K562 (cell line): ENCODE results near the gene SAMD4A. TPM values are rescaled to one million over a fixed set of nuclear protein-coding genes. Genes with fewer than 3 reads are reported as not detected.

Source experiments
- ATAC-seq: fragments of 200-7000 bp; cut with Tn5 transposase; 3 replicates; pipeline ENCODE4 v1.9.1; 2020; ENCODE audit warnings: moderate library complexity
- BruUV-seq: library from RNA; stranded (reverse); fragments of 400-500 nt; replicated peaks from 2 replicates; lab custom pipeline; 2021; lab: Mats Ljungman, UMichigan
- CTCF ChIA-PET: fragments of 300-600 bp; formaldehyde crosslinking; extraction: SDS; loops from one replicate; lab custom pipeline; 2021; ENCODE audit warnings: low intra/inter-chr PET ratio; lab: Yijun Ruan, JAX
- POLR2A ChIA-PET: fragments of 300-600, 350-650 bp; sonication (Branson Sonifier 250); formaldehyde crosslinking; extraction: SDS; loops from one replicate; lab custom pipeline; 2021; ENCODE audit warnings: antibody characterized with exemption, inconsistent platforms; lab: Yijun Ruan, JAX
- DNase-seq, 4 experiments: peaks; one replicate each; pipeline versions ENCODE4 v3.0.0 to v3.0.0-alpha.2; 2011 to 2018; ENCODE audit warnings: low spot score in 3 of 4, mixed read lengths in 3 of 4; ENCODE audit errors: extremely low read depth in 1 of 4
- FAIRE-seq: peaks from 2 replicates; lab custom pipeline; 2011; peaks lifted over from hg19 to GRCh38; lab: Jason Lieb, UNC
- H2AFZ ChIP-seq: 2 replicates; pipeline ENCODE4 v1.6.0; 2011; ENCODE audit warnings: low read depth, low read length, control low read depth, inconsistent platforms
- H3K27ac ChIP-seq: fragments of 200-600 bp; 3 replicates; pipeline ENCODE4 v1.8.0; 2011; ENCODE audit warnings: low read depth, mild to moderate bottlenecking, control low read depth, inconsistent platforms, low read length, moderate library complexity, mixed read lengths; ENCODE audit errors: extremely low read depth
- H3K27me3 ChIP-seq, 2 experiments: fragments of 300-600 bp in 1 of 2; 2 replicates in 1 of 2; 3 replicates in 1 of 2; pipeline versions ENCODE4 v1.6.0 to v1.8.0; 2011; ENCODE audit warnings: inconsistent platforms in 2 of 2, low read length in 2 of 2, mild to moderate bottlenecking in 1 of 2, mixed read lengths in 1 of 2, moderate library complexity in 1 of 2; ENCODE audit not compliant: control insufficient read depth in 2 of 2, insufficient read depth in 2 of 2
- H3K36me3 ChIP-seq: fragments of 300-600 bp; 3 replicates; pipeline ENCODE4 v1.8.0; 2011; ENCODE audit warnings: mild to moderate bottlenecking, low read length, inconsistent platforms; ENCODE audit not compliant: control insufficient read depth, insufficient read depth
- H3K4me1 ChIP-seq, 2 experiments: fragments of 200-600 bp in 1 of 2; replicated peaks in 1 of 2; 2 replicates in 1 of 2; 3 replicates in 1 of 2; pipeline versions ENCODE4 v1.5.1 to v1.8.0; 2011; ENCODE audit warnings: inconsistent platforms in 2 of 2, low read length in 2 of 2, mild to moderate bottlenecking in 1 of 2, mixed read lengths in 1 of 2, moderate library complexity in 1 of 2; ENCODE audit not compliant: control insufficient read depth in 2 of 2, insufficient read depth in 2 of 2
- H3K4me2 ChIP-seq: 2 replicates; pipeline ENCODE4 v1.6.1; 2011; ENCODE audit warnings: low read length, control low read depth, inconsistent platforms, mixed read lengths; ENCODE audit not compliant: insufficient read depth
- H3K4me3 ChIP-seq: fragments of 200-600 bp; sonication (generic), shearing (Covaris generic); 2 replicates; pipeline ENCODE4 v1.5.1; 2016; ENCODE audit warnings: control low read depth, inconsistent platforms
- H3K79me2 ChIP-seq: fragments of 200-600 bp; 3 replicates; pipeline ENCODE4 v1.8.0; 2011; ENCODE audit warnings: low read length, inconsistent platforms; ENCODE audit not compliant: control insufficient read depth, insufficient read depth
- H3K9ac ChIP-seq, 2 experiments: 2 replicates each; pipeline versions ENCODE4 v1.6.0 to v1.6.1; 2011; ENCODE audit warnings: low read depth in 2 of 2, low read length in 2 of 2, control low read depth in 1 of 2, inconsistent platforms in 1 of 2, mild to moderate bottlenecking in 1 of 2, mixed read lengths in 1 of 2; ENCODE audit not compliant: insufficient read depth in 1 of 2
- H3K9me1 ChIP-seq: one replicate; pipeline ENCODE4 v1.6.0; 2011; ENCODE audit warnings: inconsistent platforms, mild to moderate bottlenecking, low read length, moderate library complexity; ENCODE audit not compliant: control insufficient read depth, insufficient read depth
- H3K9me3 ChIP-seq: replicated peaks from 2 replicates; pipeline ENCODE4 v1.5.1; 2011; ENCODE audit warnings: low read depth, low read length, inconsistent platforms; ENCODE audit not compliant: control insufficient read depth, insufficient read depth
- H4K20me1 ChIP-seq: replicated peaks from 2 replicates; pipeline ENCODE4 v1.6.1; 2011; ENCODE audit warnings: low read length, inconsistent platforms, mixed read lengths; ENCODE audit not compliant: control insufficient read depth, insufficient read depth
- ETV1 ChIP-seq: fragments of 450-650 bp; conservative IDR thresholded peaks from 2 replicates; pipeline ENCODE4 v1.6.1; 2016; ENCODE audit warnings: missing genetic modification characterization, control low read depth, low read depth, missing compliant biosample characterization
- HOMEZ ChIP-seq: fragments of 250-450 bp; sonication (Bioruptor Pico); IDR thresholded peaks from 2 replicates; pipeline ENCODE4 v1.4.0; 2020; ENCODE audit warnings: mild to moderate bottlenecking, moderate library complexity
- JUN ChIP-seq, 2 experiments: sonication (generic) in 1 of 2; formaldehyde crosslinking in 1 of 2; IDR thresholded peaks; 2 replicates each; pipeline versions ENCODE4 v1.6.1 to v1.8.0; 2012 to 2022; ENCODE audit warnings: borderline replicate concordance in 2 of 2, mild to moderate bottlenecking in 2 of 2, improper control_type of control experiment in 1 of 2, low read depth in 1 of 2, low read length in 1 of 2, missing genetic modification reagents in 1 of 2
- KAT8 ChIP-seq: fragments of 450-650 bp; IDR thresholded peaks from 2 replicates; pipeline ENCODE4 v1.6.1; 2016; ENCODE audit warnings: low read depth, mild to moderate bottlenecking
- LCOR ChIP-seq: sonication (generic); formaldehyde crosslinking; IDR thresholded peaks from 2 replicates; pipeline ENCODE4 v1.8.0; 2022; ENCODE audit warnings: mild to moderate bottlenecking, missing genetic modification reagents
- MAFF ChIP-seq: IDR thresholded peaks from 2 replicates; pipeline ENCODE4 v1.6.1; 2012; ENCODE audit warnings: low read length, improper control_type of control experiment
- SMAD3 ChIP-seq: fragments of 450-650 bp; formaldehyde crosslinking; conservative IDR thresholded peaks from 2 replicates; pipeline ENCODE4 v1.4.0; 2020; ENCODE audit warnings: mild to moderate bottlenecking
- TARDBP ChIP-seq: fragments of 450-650 bp; IDR thresholded peaks from 2 replicates; pipeline ENCODE4 v1.6.1; 2016
- ZNF143 ChIP-seq: sonication (generic); formaldehyde crosslinking; IDR thresholded peaks from 2 replicates; pipeline ENCODE4 v1.9.0; 2022; ENCODE audit warnings: mild to moderate bottlenecking, missing genetic modification reagents
- ZNF277 ChIP-seq: fragments of 250-450 bp; sonication (Bioruptor Pico); IDR thresholded peaks from 2 replicates; pipeline ENCODE4 v1.8.0; 2022; ENCODE audit warnings: inconsistent platforms, mild to moderate bottlenecking, moderate library complexity, borderline replicate concordance
- ZNF316 ChIP-seq: fragments of 450-650 bp; IDR thresholded peaks from 2 replicates; pipeline ENCODE4 v1.6.1; 2016
- WGBS: fragments of 100-300 bp; shearing (Covaris generic); methylation state at CpG from one replicate; pipeline ENCODE4 v1.1.6; 2016; ENCODE audit warnings: low coverage, mixed read lengths; ENCODE audit not compliant: insufficient coverage; ENCODE audit errors: missing lambda C conversion rate; 5-methylcytosine and 5-hydroxymethylcytosine counted together
- in situ Hi-C: fragments of 300-500 bp; cut with MboI; formaldehyde crosslinking; loops from 4 replicates; pipeline ENCODE4 v1.15.0; 2018; ENCODE audit warnings: inconsistent platforms, mixed read lengths
- intact Hi-C: fragments of 100-400 bp; cut with micrococcal nuclease; formaldehyde crosslinking; loops from 2 replicates; pipeline ENCODE4 v1.14.2; 2022
- polyA plus RNA-seq, 8 experiments: library from polyadenylated mRNA; depleted of rRNA in 4 of 8; stranded (reverse) in 5 of 8; unstranded in 3 of 8; fragments of >200 nt; fragmentation: Nextera tagmentation in 2 of 8; fragmentation: Illumina TruSeq in 1 of 8; extraction: Ambion mirVana in 2 of 8; extraction: Trizol in 1 of 8; gene quantifications; 2 replicates each; pipeline versions ENCODE4 v1.2.1 to v1.2.3, GENCODE V29; 2011 to 2014; ENCODE audit warnings: inconsistent platforms in 1 of 8, missing spikeins in 1 of 8
- total RNA-seq, 7 experiments: library from RNA; depleted of rRNA in 6 of 7; stranded (reverse); fragments of >200 nt in 6 of 7; fragmentation: Illumina TruSeq in 2 of 7; extraction: Trizol in 2 of 7; gene quantifications; 2 replicates each; pipeline versions ENCODE4 v1.2.1 to v1.2.3, GENCODE V29; 2011 to 2021; ENCODE audit warnings: low replicate concordance in 1 of 7

The SAMD4A gene
- total and polyA plus RNA-seq, 9 of the 15 experiments (the other 6 are each of a cell fraction or from before 2014, with no cell fraction given), result 0.66 to 6.8 (median 3.3) TPM

GRCh38 chr14:54597795-54598443, 31.0 kb downstream of the SAMD4A start (continued):
- TF ChIP-seq ZNF143 (CRISPR knock-in tag) (no peak), LCOR (no peak), ZNF316 (peak; percentile 32; the same call in 1 of the 2 replicates), MAFF (peak; percentile 23; the same call in 1 of the 2 replicates), KAT8 (no peak), JUN (IDR thresholded peaks at IDR 0.05; ENCODE audit: borderline replicate concordance, low read depth, low read length) (0 out of 2 replicates have a peak, but pooled peaks have one; percentile 46), JUN (CRISPR knock-in tag; IDR thresholded peaks at IDR 0.05; ENCODE audit: borderline replicate concordance) (no peak), SMAD3 (CRISPR knock-in tag) (no peak), TARDBP (no peak), ETV1 (no peak)

GRCh38 chr14:54599966-54600716, 33.2 kb downstream of the SAMD4A start:
- Histone ChIP-seq H3K27ac (no peak overlapping the region), H3K27me3 (no peaks in the 10 kb centered on the region), H3K9me1 (no peaks in the 10 kb centered on the region), H3K4me3 (no peak overlapping the region), H3K4me1 (peaks cover 0 to 3% of the 10 kb centered on the region in 2 experiments; a peak in 2 of 5 replicates), H4K20me1 (no peaks in the 10 kb centered on the region), H3K9ac (no peak overlapping the region), H3K79me2 (no peaks in the 10 kb centered on the region; the same call in 2 of the 3 replicates), H2AFZ (no peak overlapping the region), H3K9me3 (no peaks in the 10 kb centered on the region), H3K4me2 (no peak overlapping the region), H3K36me3 (no peaks in the 10 kb centered on the region; the same call in 2 of the 3 replicates)
- ATAC-seq (no peak), DNase-seq (no peak), FAIRE-seq (no peak)
- in situ Hi-C loops, result no loop called here
- intact Hi-C loops, result no loop called here
- WGBS, result 22% methylated on average over 1 of the region's 1 CpG
- POLR2A ChIA-PET, result no interaction called here
- no TSS peak for BruUV-seq
- CTCF ChIA-PET, result no interaction called here
- TF ChIP-seq ZNF277, result no peak
- no peak for TF ChIP-seq HOMEZ (CRISPR knock-in tag)
